ENCODE results near the gene FBXW7. TPM values are rescaled to one million over a fixed set of nuclear protein-coding genes. Genes with fewer than 3 reads are reported as not detected.

The FBXW7 gene
- total RNA-seq, 1 experiment from 2014 or later: 23.0 TPM

- no peaks in the 10 kb centered on the region for H3K36me3 ChIP-seq (ENCODE audit: control insufficient read depth in 1 of 2, insufficient read depth in 2 of 2, low read length in 2 of 2)
- DNase-seq (ENCODE audit: low read depth, low spot score) (no peak), ATAC-seq (no peak)
- ChIA-PET POLR2A (no interaction called here), RAD21 (ENCODE audit: low non-redundant PET in 1 of 2, low total read pairs in 2 of 2, uncharacterized antibody in 2 of 2, unreplicated experiment in 2 of 2) (no interaction called here), CTCF (interaction anchor here (1.4 kb wide), 1 partner anchor 24 kb away, joined by 4 read pairs; no protein-coding TSS in a partner anchor)
- no peaks in the 10 kb centered on the region; the same call in 1 of the 2 replicates for H4K20me1 ChIP-seq (ENCODE audit: insufficient read depth)
- no peak for TF ChIP-seq YY1 (IDR thresholded peaks at IDR 0.05; ENCODE audit: extremely low read depth, insufficient replicate concordance, low read depth, low read length)
- no peak for TF ChIP-seq POLR2AphosphoS5 (IDR thresholded peaks at IDR 0.05; ENCODE audit: low read depth, low read length)
- no peak for TF ChIP-seq ZBTB33 (IDR thresholded peaks at IDR 0.05; ENCODE audit: extremely low read depth, insufficient replicate concordance, low read length)
- no peak for TF ChIP-seq CEBPB (IDR thresholded peaks at IDR 0.05; ENCODE audit: low read depth)
- no peak for TF ChIP-seq REST (IDR thresholded peaks at IDR 0.05; ENCODE audit: low read depth)
- no peak for TF ChIP-seq JUND (IDR thresholded peaks at IDR 0.05)
- TF ChIP-seq SIN3A (IDR thresholded peaks at IDR 0.05; ENCODE audit: low read depth): no peak
- no peak for TF ChIP-seq ELF1 (IDR thresholded peaks at IDR 0.05; ENCODE audit: borderline replicate concordance, low read depth)
- no peak for TF ChIP-seq FOSL1 (IDR thresholded peaks at IDR 0.05; ENCODE audit: low read depth)
- TF ChIP-seq POLR2A (IDR thresholded peaks at IDR 0.05; ENCODE audit: borderline replicate concordance, extremely low read depth, insufficient read depth, insufficient read length): no peak
- TF ChIP-seq SRF (IDR thresholded peaks at IDR 0.05; ENCODE audit: low read depth): no peak
- no peak for TF ChIP-seq EZH2 (IDR thresholded peaks at IDR 0.05)
- no peak for TF ChIP-seq CBX3 (IDR thresholded peaks at IDR 0.05; ENCODE audit: low read depth)
- TF ChIP-seq EZH2phosphoT487 (IDR thresholded peaks at IDR 0.05; ENCODE audit: borderline replicate concordance): no peak
- no peak for TF ChIP-seq ZFX (IDR thresholded peaks at IDR 0.05)
- no peak for TF ChIP-seq CTCF (IDR thresholded peaks at IDR 0.05 in 2 of 3, conservative IDR thresholded peaks at IDR 0.05 in 1 of 3; ENCODE audit: borderline replicate concordance in 1 of 3, insufficient read depth in 1 of 3, low read depth in 2 of 3, low read length in 2 of 3)
- TF ChIP-seq TCF7L2 (IDR thresholded peaks at IDR 0.05; ENCODE audit: borderline replicate concordance, extremely low read depth, insufficient read depth, insufficient read length): no peak
- TF ChIP-seq MAX (IDR thresholded peaks at IDR 0.05): no peak
- no peak for TF ChIP-seq ATF3 (IDR thresholded peaks at IDR 0.05)
- no peak for TF ChIP-seq ZNF274 (IDR thresholded peaks at IDR 0.05; ENCODE audit: low read depth, low read length)
- no peaks in the 10 kb centered on the region for H3K27me3 ChIP-seq (ENCODE audit: insufficient read depth, low read length)
- H3K9me2 ChIP-seq (ENCODE audit: insufficient read depth): no peaks in the 10 kb centered on the region
- H2AFZ ChIP-seq (ENCODE audit: low read depth, low read length, poor library complexity, severe bottlenecking): no peak overlapping the region
- no peak overlapping the region for H3K9ac ChIP-seq (ENCODE audit: low read length)
- BruUV-seq (replicated peaks): no TSS peak
- intact Hi-C loops (cut with micrococcal nuclease): no loop called here
- no peak overlapping the region for H3K4me2 ChIP-seq (ENCODE audit: low read length)
- H3K9me3 ChIP-seq (ENCODE audit: control insufficient read depth in 1 of 2, insufficient read depth in 1 of 2, low read depth in 1 of 2, low read length in 2 of 2): no peaks in the 10 kb centered on the region
- no peak overlapping the region for H3K4me3 ChIP-seq (replicated peaks in 1 of 2; ENCODE audit: low read depth in 1 of 2, low read length in 2 of 2)
- no peaks in the 10 kb centered on the region for H3K4me1 ChIP-seq (ENCODE audit: control insufficient read depth in 1 of 2, insufficient read depth in 2 of 2, low read length in 2 of 2)
- peaks cover 87% of the 10 kb centered on the region for H3K79me2 ChIP-seq (ENCODE audit: insufficient read depth, low read length)
- no peak overlapping the region for H3K27ac ChIP-seq (ENCODE audit: low read depth, low read length)
Measured at GRCh38 chr4:152476796-152477195, 59.1 kb downstream of the FBXW7 start.

Measured in HCT116 (cell line).